NB4 (cell line): Measurements from ENCODE around the gene CARD6.

Experiments used
- MAX ChIP-seq: IDR thresholded peaks from 2 replicates; pipeline ENCODE4 v1.6.1; 2011; ENCODE audit warnings: low read depth, low read length
- POLR2A ChIP-seq: IDR thresholded peaks from 2 replicates; pipeline ENCODE4 v1.6.1; 2011; ENCODE audit warnings: mild to moderate bottlenecking; ENCODE audit not compliant: insufficient read length; ENCODE audit errors: extremely low read depth
- TF ChIP-seq, protein P1 (sequence below): IDR thresholded peaks from one replicate; pipeline ENCODE4 v1.5.1; 2012; ENCODE audit warnings: low read depth, low read length

DNA sequence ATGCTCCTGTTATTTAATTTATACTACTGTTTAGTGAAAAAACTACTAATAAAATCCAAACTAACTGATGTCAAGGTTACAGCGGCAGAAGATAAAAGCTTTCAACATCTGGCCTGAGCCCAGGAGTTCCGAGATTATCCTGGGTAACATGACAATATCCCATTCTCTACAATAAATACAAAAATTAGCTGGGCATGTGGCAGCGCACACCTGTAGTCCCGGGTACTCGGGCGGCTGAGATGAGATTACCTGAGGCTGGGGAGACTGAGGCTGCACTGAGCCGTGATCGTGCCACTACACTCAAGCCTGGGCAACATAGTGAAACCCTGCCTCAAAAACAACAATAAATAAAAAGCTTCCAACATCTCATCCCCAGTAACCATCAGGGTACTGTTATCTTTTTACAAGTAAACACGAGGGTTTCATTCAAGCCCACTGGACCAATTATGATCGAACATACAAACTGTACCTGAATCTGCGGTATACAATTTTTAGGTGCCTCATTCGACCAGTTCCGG lies 7.4 kb upstream of the CARD6 start:
- TF ChIP-seq, protein P1, sequence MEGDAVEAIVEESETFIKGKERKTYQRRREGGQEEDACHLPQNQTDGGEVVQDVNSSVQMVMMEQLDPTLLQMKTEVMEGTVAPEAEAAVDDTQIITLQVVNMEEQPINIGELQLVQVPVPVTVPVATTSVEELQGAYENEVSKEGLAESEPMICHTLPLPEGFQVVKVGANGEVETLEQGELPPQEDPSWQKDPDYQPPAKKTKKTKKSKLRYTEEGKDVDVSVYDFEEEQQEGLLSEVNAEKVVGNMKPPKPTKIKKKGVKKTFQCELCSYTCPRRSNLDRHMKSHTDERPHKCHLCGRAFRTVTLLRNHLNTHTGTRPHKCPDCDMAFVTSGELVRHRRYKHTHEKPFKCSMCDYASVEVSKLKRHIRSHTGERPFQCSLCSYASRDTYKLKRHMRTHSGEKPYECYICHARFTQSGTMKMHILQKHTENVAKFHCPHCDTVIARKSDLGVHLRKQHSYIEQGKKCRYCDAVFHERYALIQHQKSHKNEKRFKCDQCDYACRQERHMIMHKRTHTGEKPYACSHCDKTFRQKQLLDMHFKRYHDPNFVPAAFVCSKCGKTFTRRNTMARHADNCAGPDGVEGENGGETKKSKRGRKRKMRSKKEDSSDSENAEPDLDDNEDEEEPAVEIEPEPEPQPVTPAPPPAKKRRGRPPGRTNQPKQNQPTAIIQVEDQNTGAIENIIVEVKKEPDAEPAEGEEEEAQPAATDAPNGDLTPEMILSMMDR, result no peak
- TF ChIP-seq POLR2A (no peak), MAX (no peak)
